Mucosa of gallbladder (tissue), 1 donor: Measurements from ENCODE around the gene DUSP14. TPM values are rescaled to one million over a fixed set of nuclear protein-coding genes. Genes with fewer than 3 reads are reported as not detected.
"Not testable (repeated sequence)": the region's sequence is repeated elsewhere in the genome, so short reads cannot be mapped to it uniquely, and the experiment has no call there.

Experiments used
- DNase-seq: peaks from one replicate; pipeline ENCODE4 v3.0.0-alpha.2; 2020; ENCODE audit warnings: low spot score
- total RNA-seq: library from RNA; stranded (reverse); gene quantifications from one replicate; pipeline ENCODE4 v1.2.1, GENCODE V29; 2021
- donor health status: DM: no; HTN: no; CAD: no.

DUSP14 gene
- total RNA-seq, 1 donor from 2014 or later = 16.5 TPM

- peak; percentile 14 for DNase-seq
Observed at GRCh38 chr17:37483311-37484039, 6.2 kb upstream of the DUSP14 start.

GRCh38 chr17:37485938-37486570 is 3.6 kb upstream of the DUSP14 start:
- no peak for DNase-seq

GRCh38 chr17:37488009-37488604 is 1.6 kb upstream of the DUSP14 start:
- peak; percentile 34 for DNase-seq

GRCh38 chr17:37488607-37489196 is 989 bp upstream of the DUSP14 start:
- peak; percentile 79 for DNase-seq

- peak; percentile 46 for DNase-seq
Observed at GRCh38 chr17:37490022-37490587, 414 bp downstream of the DUSP14 start.

GRCh38 chr17:37490638-37491614 is 1.2 kb downstream of the DUSP14 start:
- DNase-seq = peak; percentile 43

- DNase-seq = no peak
Observed at GRCh38 chr17:37492167-37492566, 2.5 kb downstream of the DUSP14 start.

GRCh38 chr17:37493249-37494027 is 3.7 kb downstream of the DUSP14 start:
- DNase-seq = no peak

GRCh38 chr17:37494401-37494831 is 4.7 kb downstream of the DUSP14 start:
- DNase-seq = no peak

- DNase-seq = no peak
Observed at GRCh38 chr17:37494971-37495370, 5.3 kb downstream of the DUSP14 start.

- no peak for DNase-seq
Observed at GRCh38 chr17:37500378-37500777, 10.7 kb downstream of the DUSP14 start.

- DNase-seq = no peak
Observed at GRCh38 chr17:37502009-37502936, 12.6 kb downstream of the DUSP14 start.

- no peak for DNase-seq
Observed at GRCh38 chr17:37503148-37503547, 13.5 kb downstream of the DUSP14 start.

GRCh38 chr17:37505333-37505732 is 15.6 kb downstream of the DUSP14 start:
- no peak for DNase-seq

GRCh38 chr17:37506678-37507077 is 17.0 kb downstream of the DUSP14 start:
- no peak for DNase-seq

- DNase-seq = no peak
Observed at GRCh38 chr17:37507111-37507510, 17.4 kb downstream of the DUSP14 start.

GRCh38 chr17:37510056-37510455 is 20.4 kb downstream of the DUSP14 start:
- no peak for DNase-seq

GRCh38 chr17:37511642-37512041 is 22.0 kb downstream of the DUSP14 start:
- not testable (repeated sequence) for DNase-seq

- DNase-seq = no peak
Observed at GRCh38 chr17:37512442-37513068, 22.9 kb downstream of the DUSP14 start.
